Neural cell (in vitro differentiated cells): Measurements from ENCODE around the gene CEMIP.

Experiments
- EP300 ChIP-seq: fragments of 450-650 bp; conservative IDR thresholded peaks from 2 replicates; pipeline ENCODE4 v1.6.1; 2014; ENCODE audit warnings: antibody characterized with exemption, mild to moderate bottlenecking, moderate library complexity; ENCODE audit not compliant: poor library complexity, severe bottlenecking
- EZH2 ChIP-seq: fragments of 200-600, 300-800 bp; shearing (Covaris generic), sonication (generic); IDR thresholded peaks from 2 replicates; pipeline ENCODE4 v1.6.1; 2014; ENCODE audit warnings: antibody characterized with exemption, low read length, borderline replicate concordance, mild to moderate bottlenecking; ENCODE audit not compliant: insufficient read depth, poor library complexity, severe bottlenecking
- POLR2AphosphoS5 ChIP-seq: IDR thresholded peaks from 2 replicates; pipeline ENCODE4 v1.6.1; 2012
- SMC3 ChIP-seq: fragments of 450-650 bp; conservative IDR thresholded peaks from 2 replicates; pipeline ENCODE4 v1.6.1; 2014; ENCODE audit warnings: antibody characterized with exemption, mild to moderate bottlenecking, moderate library complexity; ENCODE audit not compliant: poor library complexity
- TAF1 ChIP-seq: IDR thresholded peaks from 2 replicates; pipeline ENCODE4 v1.6.1; 2012; ENCODE audit warnings: low read depth
- TF ChIP-seq, protein P1 (sequence below): fragments of 450-650 bp; IDR thresholded peaks from 2 replicates; pipeline ENCODE4 v1.5.1; 2014; ENCODE audit warnings: antibody characterized with exemption, mild to moderate bottlenecking, moderate library complexity; ENCODE audit not compliant: poor library complexity, severe bottlenecking

DNA sequence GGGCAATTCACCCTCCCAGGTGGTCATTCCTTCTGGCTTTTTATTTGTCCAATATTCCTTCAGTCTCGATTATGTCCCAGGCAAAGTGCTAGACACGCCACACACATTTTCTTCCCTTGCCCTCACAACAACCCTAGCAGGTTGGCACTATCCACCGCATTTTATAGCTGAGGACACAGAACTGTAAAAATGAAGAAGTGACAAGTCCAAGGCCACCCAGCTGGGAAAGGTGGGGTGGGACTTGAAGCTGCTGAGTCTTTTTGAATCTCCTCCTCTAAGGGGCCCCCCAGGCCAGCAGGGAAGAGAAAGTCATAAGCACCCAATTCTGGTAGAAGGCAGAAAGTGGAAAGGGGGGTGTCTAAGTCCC is 60.6 kb downstream of the CEMIP start:
- TF ChIP-seq, protein P1, sequence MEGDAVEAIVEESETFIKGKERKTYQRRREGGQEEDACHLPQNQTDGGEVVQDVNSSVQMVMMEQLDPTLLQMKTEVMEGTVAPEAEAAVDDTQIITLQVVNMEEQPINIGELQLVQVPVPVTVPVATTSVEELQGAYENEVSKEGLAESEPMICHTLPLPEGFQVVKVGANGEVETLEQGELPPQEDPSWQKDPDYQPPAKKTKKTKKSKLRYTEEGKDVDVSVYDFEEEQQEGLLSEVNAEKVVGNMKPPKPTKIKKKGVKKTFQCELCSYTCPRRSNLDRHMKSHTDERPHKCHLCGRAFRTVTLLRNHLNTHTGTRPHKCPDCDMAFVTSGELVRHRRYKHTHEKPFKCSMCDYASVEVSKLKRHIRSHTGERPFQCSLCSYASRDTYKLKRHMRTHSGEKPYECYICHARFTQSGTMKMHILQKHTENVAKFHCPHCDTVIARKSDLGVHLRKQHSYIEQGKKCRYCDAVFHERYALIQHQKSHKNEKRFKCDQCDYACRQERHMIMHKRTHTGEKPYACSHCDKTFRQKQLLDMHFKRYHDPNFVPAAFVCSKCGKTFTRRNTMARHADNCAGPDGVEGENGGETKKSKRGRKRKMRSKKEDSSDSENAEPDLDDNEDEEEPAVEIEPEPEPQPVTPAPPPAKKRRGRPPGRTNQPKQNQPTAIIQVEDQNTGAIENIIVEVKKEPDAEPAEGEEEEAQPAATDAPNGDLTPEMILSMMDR = no peak
- TF ChIP-seq SMC3 = no peak
- TF ChIP-seq TAF1 = no peak
- no peak for TF ChIP-seq EP300
- no peak for TF ChIP-seq EZH2
- no peak for TF ChIP-seq POLR2AphosphoS5
